BLaER1 (cell line): ENCODE results near the gene CCDC82.

ENCODE experiments used
- H3K27ac ChIP-seq: shearing (Covaris generic); formaldehyde crosslinking; 2 replicates; pipeline ENCODE4 v1.8.1; 2022
- H3K27me3 ChIP-seq: shearing (Covaris generic); formaldehyde crosslinking; 2 replicates; pipeline ENCODE4 v1.8.1; 2022
- H3K36me3 ChIP-seq: shearing (Covaris generic); formaldehyde crosslinking; 2 replicates; pipeline ENCODE4 v1.8.1; 2022
- H3K4me1 ChIP-seq: shearing (Covaris generic); formaldehyde crosslinking; 2 replicates; pipeline ENCODE4 v1.8.1; 2022
- H3K4me2 ChIP-seq: shearing (Covaris generic); formaldehyde crosslinking; 2 replicates; pipeline ENCODE4 v1.8.1; 2022
- H3K4me3 ChIP-seq: shearing (Covaris generic); formaldehyde crosslinking; 2 replicates; pipeline ENCODE4 v1.8.1; 2022
- H3K9ac ChIP-seq: shearing (Covaris generic); formaldehyde crosslinking; 2 replicates; pipeline ENCODE4 v1.8.1; 2022
- H3K9me3 ChIP-seq: shearing (Covaris generic); formaldehyde crosslinking; 2 replicates; pipeline ENCODE4 v1.8.1; 2022
- H4K20me1 ChIP-seq: shearing (Covaris generic); formaldehyde crosslinking; 2 replicates; pipeline ENCODE4 v1.8.1; 2022
- Cebpa-rat ChIP-seq: shearing (Covaris generic); IDR thresholded peaks from 2 replicates; pipeline ENCODE4 v1.8.1; 2022

CCDC82 gene

GRCh38 chr11:96310236-96310635 is 79.5 kb downstream of the CCDC82 start:
- Histone ChIP-seq H3K27ac (no peak overlapping the region), H3K4me1 (peaks cover 4% of the 10 kb centered on the region; the same call in 1 of the 2 replicates), H3K4me2 (no peak overlapping the region)

GRCh38 chr11:96309643-96310017 is 80.1 kb downstream of the CCDC82 start:
- no peaks in the 10 kb centered on the region for H3K9me3 ChIP-seq
- H3K4me2 ChIP-seq, result no peak overlapping the region
- no peaks in the 10 kb centered on the region for H4K20me1 ChIP-seq
- no peaks in the 10 kb centered on the region for H3K36me3 ChIP-seq
- no peak for TF ChIP-seq Cebpa-rat
- no peak overlapping the region for H3K27ac ChIP-seq
- H3K4me1 ChIP-seq, result peaks cover 4% of the 10 kb centered on the region; the same call in 1 of the 2 replicates
- no peak overlapping the region for H3K9ac ChIP-seq
- no peak overlapping the region for H3K4me3 ChIP-seq
- no peaks in the 10 kb centered on the region for H3K27me3 ChIP-seq

More at GRCh38 chr11:96310236-96310635, 79.5 kb downstream of the CCDC82 start:
- no peak for TF ChIP-seq Cebpa-rat
- Histone ChIP-seq H3K9ac (no peak overlapping the region), H3K27me3 (no peaks in the 10 kb centered on the region), H3K9me3 (no peaks in the 10 kb centered on the region), H3K36me3 (no peaks in the 10 kb centered on the region), H3K4me3 (no peak overlapping the region), H4K20me1 (no peaks in the 10 kb centered on the region)

- H4K20me1 ChIP-seq, result no peaks in the 10 kb centered on the region
- no peaks in the 10 kb centered on the region for H3K36me3 ChIP-seq
- H3K27me3 ChIP-seq, result no peaks in the 10 kb centered on the region
- H3K4me3 ChIP-seq, result no peak overlapping the region
- H3K4me2 ChIP-seq, result no peak overlapping the region
- no peak overlapping the region for H3K9ac ChIP-seq
- peaks cover under 1% of the 10 kb centered on the region; the same call in 1 of the 2 replicates for H3K4me1 ChIP-seq
- no peak for TF ChIP-seq Cebpa-rat
- H3K27ac ChIP-seq, result no peak overlapping the region
- H3K9me3 ChIP-seq, result no peaks in the 10 kb centered on the region
Observed at GRCh38 chr11:96309016-96309642, 80.6 kb downstream of the CCDC82 start.

- no peaks in the 10 kb centered on the region for H3K4me1 ChIP-seq
Observed at GRCh38 chr11:96307776-96308140, 82.0 kb downstream of the CCDC82 start.

GRCh38 chr11:96306933-96307775 is 82.6 kb downstream of the CCDC82 start:
- TF ChIP-seq Cebpa-rat, result no peak
- H3K36me3 ChIP-seq, result no peaks in the 10 kb centered on the region
- H3K27me3 ChIP-seq, result no peaks in the 10 kb centered on the region
- H4K20me1 ChIP-seq, result no peaks in the 10 kb centered on the region
- no peak overlapping the region for H3K4me3 ChIP-seq
- H3K9ac ChIP-seq, result no peak overlapping the region
- no peaks in the 10 kb centered on the region for H3K4me1 ChIP-seq
- no peaks in the 10 kb centered on the region for H3K9me3 ChIP-seq
- H3K4me2 ChIP-seq, result no peak overlapping the region
- H3K27ac ChIP-seq, result no peak overlapping the region

More at GRCh38 chr11:96307776-96308140, 82.0 kb downstream of the CCDC82 start:
- H3K9ac ChIP-seq, result no peak overlapping the region
- TF ChIP-seq Cebpa-rat, result no peak
- no peak overlapping the region for H3K4me2 ChIP-seq
- H3K36me3 ChIP-seq, result no peaks in the 10 kb centered on the region
- H3K27ac ChIP-seq, result no peak overlapping the region
- no peaks in the 10 kb centered on the region for H4K20me1 ChIP-seq
- no peaks in the 10 kb centered on the region for H3K9me3 ChIP-seq
- H3K4me3 ChIP-seq, result no peak overlapping the region
- H3K27me3 ChIP-seq, result no peaks in the 10 kb centered on the region

GRCh38 chr11:96306600-96306932 is 83.1 kb downstream of the CCDC82 start:
- TF ChIP-seq Cebpa-rat, result no peak
- Histone ChIP-seq H3K4me2 (no peak overlapping the region), H3K27ac (no peak overlapping the region), H3K4me3 (no peak overlapping the region), H3K9ac (no peak overlapping the region), H3K27me3 (no peaks in the 10 kb centered on the region), H3K9me3 (no peaks in the 10 kb centered on the region), H3K4me1 (no peaks in the 10 kb centered on the region), H4K20me1 (no peaks in the 10 kb centered on the region), H3K36me3 (no peaks in the 10 kb centered on the region)

- no peaks in the 10 kb centered on the region for H3K27me3 ChIP-seq
- H3K9me3 ChIP-seq, result no peaks in the 10 kb centered on the region
- no peak overlapping the region for H3K4me2 ChIP-seq
- H3K36me3 ChIP-seq, result no peaks in the 10 kb centered on the region
- H3K4me1 ChIP-seq, result no peaks in the 10 kb centered on the region
- no peak overlapping the region for H3K27ac ChIP-seq
- TF ChIP-seq Cebpa-rat, result no peak
- no peak overlapping the region for H3K9ac ChIP-seq
- H4K20me1 ChIP-seq, result no peaks in the 10 kb centered on the region
- no peak overlapping the region for H3K4me3 ChIP-seq
Observed at GRCh38 chr11:96306071-96306470, 83.6 kb downstream of the CCDC82 start.

GRCh38 chr11:96303980-96304379 is 85.7 kb downstream of the CCDC82 start:
- Histone ChIP-seq H4K20me1 (no peaks in the 10 kb centered on the region), H3K4me3 (no peak overlapping the region), H3K9me3 (no peaks in the 10 kb centered on the region), H3K27ac (no peak overlapping the region), H3K36me3 (no peaks in the 10 kb centered on the region), H3K27me3 (no peaks in the 10 kb centered on the region), H3K4me2 (no peak overlapping the region), H3K9ac (no peak overlapping the region), H3K4me1 (peaks cover 7% of the 10 kb centered on the region)
- TF ChIP-seq Cebpa-rat, result no peak

- Histone ChIP-seq H3K9ac (no peak overlapping the region), H3K27me3 (no peaks in the 10 kb centered on the region), H3K36me3 (no peaks in the 10 kb centered on the region), H3K4me1 (peaks cover 7% of the 10 kb centered on the region), H4K20me1 (no peaks in the 10 kb centered on the region), H3K4me3 (no peak overlapping the region), H3K9me3 (no peaks in the 10 kb centered on the region), H3K4me2 (no peak overlapping the region), H3K27ac (no peak overlapping the region)
- TF ChIP-seq Cebpa-rat, result no peak
Observed at GRCh38 chr11:96303064-96303463, 86.6 kb downstream of the CCDC82 start.
